ENCODE data around the gene CDH13.

CDH13 gene

DNA sequence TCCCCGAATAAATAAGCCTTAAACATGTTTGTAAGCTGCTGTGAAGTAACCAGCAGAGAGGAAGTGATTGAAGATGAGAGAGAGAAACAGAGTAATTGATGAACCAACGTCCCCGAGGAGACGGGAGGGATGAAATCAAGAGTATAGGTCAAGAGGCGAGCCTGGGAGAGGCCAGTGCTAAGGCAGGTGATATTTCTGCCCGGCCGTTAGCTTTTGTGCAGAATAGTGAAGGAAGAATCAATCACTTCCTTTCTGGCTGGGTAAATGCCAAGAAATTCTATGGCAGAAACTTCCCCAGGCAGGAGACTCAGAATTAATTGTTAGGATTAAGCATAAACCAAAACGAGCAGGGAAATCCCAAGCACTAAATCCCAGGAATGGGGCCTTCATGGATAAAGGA is 273.8 kb downstream of the CDH13 start:
- no peaks in the 10 kb centered on the region for H3K36me3 ChIP-seq
- no peak for DNase-seq
- no peak overlapping the region for H3K27ac ChIP-seq
- H3K4me3 ChIP-seq (ENCODE audit: low read depth, low read length) = no peak overlapping the region
- TF ChIP-seq, protein P1, sequence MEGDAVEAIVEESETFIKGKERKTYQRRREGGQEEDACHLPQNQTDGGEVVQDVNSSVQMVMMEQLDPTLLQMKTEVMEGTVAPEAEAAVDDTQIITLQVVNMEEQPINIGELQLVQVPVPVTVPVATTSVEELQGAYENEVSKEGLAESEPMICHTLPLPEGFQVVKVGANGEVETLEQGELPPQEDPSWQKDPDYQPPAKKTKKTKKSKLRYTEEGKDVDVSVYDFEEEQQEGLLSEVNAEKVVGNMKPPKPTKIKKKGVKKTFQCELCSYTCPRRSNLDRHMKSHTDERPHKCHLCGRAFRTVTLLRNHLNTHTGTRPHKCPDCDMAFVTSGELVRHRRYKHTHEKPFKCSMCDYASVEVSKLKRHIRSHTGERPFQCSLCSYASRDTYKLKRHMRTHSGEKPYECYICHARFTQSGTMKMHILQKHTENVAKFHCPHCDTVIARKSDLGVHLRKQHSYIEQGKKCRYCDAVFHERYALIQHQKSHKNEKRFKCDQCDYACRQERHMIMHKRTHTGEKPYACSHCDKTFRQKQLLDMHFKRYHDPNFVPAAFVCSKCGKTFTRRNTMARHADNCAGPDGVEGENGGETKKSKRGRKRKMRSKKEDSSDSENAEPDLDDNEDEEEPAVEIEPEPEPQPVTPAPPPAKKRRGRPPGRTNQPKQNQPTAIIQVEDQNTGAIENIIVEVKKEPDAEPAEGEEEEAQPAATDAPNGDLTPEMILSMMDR (IDR thresholded peaks at IDR 0.05; ENCODE audit: low read depth, low read length) = no peak
- no peaks in the 10 kb centered on the region for H3K27me3 ChIP-seq (ENCODE audit: insufficient read depth, low read depth, severe bottlenecking)
- no peaks in the 10 kb centered on the region for H3K9me3 ChIP-seq (ENCODE audit: severe bottlenecking)

DNA sequence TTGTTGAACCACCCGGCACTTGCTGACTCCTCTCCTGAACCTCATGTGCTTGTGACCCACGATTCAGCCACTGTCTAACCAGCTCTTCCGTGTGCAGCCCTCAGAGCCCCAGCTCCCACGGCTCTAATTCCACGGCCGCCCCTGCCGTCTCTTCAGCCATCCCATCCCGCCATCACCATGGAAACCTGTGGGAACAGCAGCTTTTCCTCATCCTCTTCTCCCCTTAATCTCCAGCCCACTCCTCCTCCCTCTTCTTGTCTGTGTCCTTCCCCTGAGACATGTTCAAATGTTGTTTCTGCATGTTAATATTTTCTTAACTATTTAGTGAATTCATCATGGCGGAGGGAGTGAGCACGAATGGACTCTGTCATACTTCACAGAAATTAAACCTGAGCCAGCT is 285.2 kb downstream of the CDH13 start:
- TF ChIP-seq, protein P1 (IDR thresholded peaks at IDR 0.05; ENCODE audit: low read depth, low read length) = no peak
- H3K4me3 ChIP-seq (ENCODE audit: low read depth, low read length) = no peak overlapping the region
- H3K9me3 ChIP-seq (ENCODE audit: severe bottlenecking) = no peaks in the 10 kb centered on the region
- H3K27ac ChIP-seq = no peak overlapping the region
- no peak for DNase-seq
- no peaks in the 10 kb centered on the region for H3K36me3 ChIP-seq
- no peaks in the 10 kb centered on the region for H3K27me3 ChIP-seq (ENCODE audit: insufficient read depth, low read depth, severe bottlenecking)

DNA sequence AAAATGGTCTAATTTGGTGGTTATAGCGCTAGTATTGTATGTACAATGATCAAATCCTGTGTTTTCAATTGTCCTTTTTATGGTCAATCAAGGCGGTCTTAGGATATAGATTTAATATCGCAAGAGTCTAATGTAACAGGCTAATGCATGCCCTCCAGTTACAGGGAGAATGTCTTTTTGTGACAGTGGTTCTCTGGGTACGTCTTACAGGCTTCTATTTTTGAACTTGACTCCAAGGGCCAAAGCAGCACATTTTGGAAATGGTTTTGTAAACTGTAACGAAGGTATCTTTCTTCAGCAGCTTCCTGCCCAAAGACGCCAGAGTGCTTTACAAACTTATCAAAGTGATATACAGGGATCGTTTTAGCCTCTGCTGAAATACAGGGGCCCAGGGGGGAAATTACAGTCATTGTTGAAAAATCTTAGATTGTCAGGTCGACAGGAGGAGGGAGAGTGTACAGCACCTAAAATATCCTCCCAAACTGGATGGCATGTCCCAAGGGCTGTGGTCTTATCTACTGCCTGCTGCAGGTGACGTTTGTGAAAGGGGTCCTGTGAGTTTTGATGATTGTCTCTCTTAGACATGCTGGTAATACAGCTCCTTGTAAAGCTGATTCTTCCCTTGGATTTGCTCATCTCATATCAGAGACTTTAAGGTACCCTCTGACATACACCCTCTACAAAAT is 288.5 kb downstream of the CDH13 start:
- no peaks in the 10 kb centered on the region for H3K9me3 ChIP-seq (ENCODE audit: severe bottlenecking)
- H3K36me3 ChIP-seq = no peaks in the 10 kb centered on the region
- H3K27me3 ChIP-seq (ENCODE audit: insufficient read depth, low read depth, severe bottlenecking) = no peaks in the 10 kb centered on the region
- TF ChIP-seq, protein P1 (IDR thresholded peaks at IDR 0.05; ENCODE audit: low read depth, low read length) = no peak
- no peak for DNase-seq
- H3K27ac ChIP-seq = no peak overlapping the region
- no peak overlapping the region for H3K4me3 ChIP-seq (ENCODE audit: low read depth, low read length)

DNA sequence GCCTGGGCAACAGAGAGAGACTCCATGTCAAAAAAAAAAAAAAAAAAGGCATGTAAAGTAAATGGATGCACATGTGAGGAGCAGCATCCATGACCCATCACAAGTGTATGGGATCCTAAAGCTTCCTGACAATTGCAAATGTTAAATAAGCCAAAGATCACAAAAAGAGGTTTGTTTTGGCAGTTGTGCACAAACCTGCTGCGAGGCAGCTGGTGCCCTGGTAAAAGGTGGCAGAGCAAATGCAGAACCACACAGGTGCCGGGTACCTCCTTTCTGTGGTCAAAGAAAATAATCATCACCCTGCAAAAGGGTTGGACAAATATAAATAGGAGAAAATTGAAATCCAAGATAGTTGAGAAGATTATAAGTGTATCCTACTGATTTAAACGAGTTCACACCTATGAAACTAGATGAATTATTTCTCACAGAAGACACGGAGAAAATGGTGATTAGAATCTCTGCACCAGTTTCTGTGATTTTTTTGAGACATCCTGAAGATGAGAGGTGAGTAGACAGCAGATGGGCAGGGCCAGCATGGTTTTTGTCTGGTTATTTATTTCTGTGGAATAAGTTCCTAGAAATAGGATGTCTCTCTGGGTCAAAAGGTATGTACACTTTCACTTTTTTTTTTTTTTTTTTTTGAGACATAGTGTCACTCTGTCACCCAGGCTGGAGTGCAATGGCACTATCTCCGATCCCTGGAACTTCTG is 291.3 kb downstream of the CDH13 start:
- no peaks in the 10 kb centered on the region for H3K9me3 ChIP-seq (ENCODE audit: severe bottlenecking)
- TF ChIP-seq, protein P1 (IDR thresholded peaks at IDR 0.05; ENCODE audit: low read depth, low read length) = no peak
- DNase-seq = no peak
- no peaks in the 10 kb centered on the region for H3K36me3 ChIP-seq
- H3K4me3 ChIP-seq (ENCODE audit: low read depth, low read length) = no peak overlapping the region
- H3K27ac ChIP-seq = no peak overlapping the region
- H3K27me3 ChIP-seq (ENCODE audit: insufficient read depth, low read depth, severe bottlenecking) = no peaks in the 10 kb centered on the region

DNA sequence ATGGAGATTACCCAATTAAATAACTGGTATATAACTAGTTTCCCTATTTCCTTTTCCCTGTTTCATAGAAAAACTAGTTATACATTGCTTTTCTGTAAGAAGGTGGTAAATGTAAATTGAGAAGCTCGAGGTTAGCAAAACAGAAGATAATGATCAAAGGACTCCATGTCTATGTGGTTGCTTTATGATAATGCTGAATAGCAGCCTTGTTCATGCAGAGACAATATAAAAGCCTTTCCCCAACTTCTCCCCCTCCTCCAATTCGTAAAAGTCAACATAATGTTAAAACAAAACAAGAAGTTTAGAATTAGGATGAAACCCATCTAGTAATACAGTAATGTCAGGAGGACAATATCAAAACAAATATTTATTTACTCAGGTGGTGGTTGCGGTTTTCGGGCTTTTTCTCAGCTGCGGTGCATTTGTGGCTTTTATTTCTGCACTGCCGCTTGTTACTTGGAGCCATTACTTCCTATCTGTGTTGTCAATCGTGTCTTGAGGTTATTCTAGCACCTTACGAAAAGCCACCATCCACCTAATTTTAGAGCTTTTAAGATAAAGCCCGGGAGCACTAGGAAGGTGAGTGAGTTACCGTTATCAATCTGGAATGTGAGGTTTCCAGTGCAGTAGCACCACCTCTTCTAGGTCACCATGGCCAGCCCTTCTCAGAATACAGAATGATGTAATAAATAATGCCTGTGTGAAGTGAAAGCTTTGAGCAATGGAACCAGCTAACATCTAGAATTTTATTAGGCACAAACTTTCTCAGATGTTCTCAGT is 297.5 kb downstream of the CDH13 start:
- DNase-seq = no peak
- Histone ChIP-seq H3K4me3 (ENCODE audit: low read depth, low read length) (no peak overlapping the region), H3K36me3 (no peaks in the 10 kb centered on the region), H3K27ac (no peak overlapping the region), H3K27me3 (ENCODE audit: insufficient read depth, low read depth, severe bottlenecking) (no peaks in the 10 kb centered on the region), H3K9me3 (ENCODE audit: severe bottlenecking) (no peaks in the 10 kb centered on the region)
- TF ChIP-seq, protein P1 (IDR thresholded peaks at IDR 0.05; ENCODE audit: low read depth, low read length) = no peak
